HL-60 (cell line): ENCODE measurements around the gene SLFN14.
A peak's percentile ranks its signal among the peaks of the same experiment; 100 is the strongest.

Experiments
- DNase-seq, 2 experiments: peaks; one replicate each; pipeline ENCODE4 v3.0.0-alpha.2; 2010 to 2020; ENCODE audit warnings: low read depth in 1 of 2, low spot score in 1 of 2
- H3K27ac ChIP-seq: fragments of 250-450 bp; sonication (Bioruptor Pico); replicated peaks from 2 replicates; pipeline ENCODE4 v1.5.1; 2020; ENCODE audit warnings: mild to moderate bottlenecking, moderate library complexity
- H3K27me3 ChIP-seq: fragments of 250-450 bp; sonication (Bioruptor Pico); 2 replicates; pipeline ENCODE4 v1.5.1; 2021; ENCODE audit warnings: mild to moderate bottlenecking, moderate library complexity; ENCODE audit not compliant: insufficient read depth, poor library complexity, severe bottlenecking
- H3K4me3 ChIP-seq: replicated peaks from 2 replicates; pipeline ENCODE4 v1.5.1; 2011; ENCODE audit warnings: mild to moderate bottlenecking, control low read depth, low read length; ENCODE audit not compliant: insufficient read depth
- CTCF ChIP-seq: IDR thresholded peaks from one replicate; pipeline ENCODE4 v1.5.1; 2011; ENCODE audit warnings: low read length, control low read depth, inconsistent platforms; ENCODE audit not compliant: insufficient read depth
- GABPA ChIP-seq: IDR thresholded peaks from 2 replicates; pipeline ENCODE4 v1.6.1; 2012; ENCODE audit warnings: low read depth
- POLR2AphosphoS5 ChIP-seq: IDR thresholded peaks from 2 replicates; pipeline ENCODE4 v1.6.1; 2012; ENCODE audit warnings: low read depth
- REST ChIP-seq: IDR thresholded peaks from 2 replicates; pipeline ENCODE4 v1.6.1; 2012; ENCODE audit warnings: low read depth; ENCODE audit not compliant: insufficient replicate concordance
- SPI1 ChIP-seq: IDR thresholded peaks from 2 replicates; pipeline ENCODE4 v1.6.1; 2012; ENCODE audit warnings: low read depth, mild to moderate bottlenecking, borderline replicate concordance

SLFN14 gene

GRCh38 chr17:35548208-35548810, 12.3 kb downstream of the SLFN14 start:
- TF ChIP-seq POLR2AphosphoS5: no peak
- no peak overlapping the region for H3K4me3 ChIP-seq
- no peak for DNase-seq
- no peak overlapping the region for H3K27ac ChIP-seq
- no peaks in the 10 kb centered on the region for H3K27me3 ChIP-seq

- H3K27ac ChIP-seq: no peak overlapping the region
- no peak overlapping the region for H3K4me3 ChIP-seq
- no peaks in the 10 kb centered on the region for H3K27me3 ChIP-seq
- peak; percentile 54; the same call in 1 of the 2 replicates for TF ChIP-seq SPI1
- no peak for TF ChIP-seq CTCF
- TF ChIP-seq POLR2AphosphoS5: no peak
- TF ChIP-seq GABPA: no peak
- no peak for TF ChIP-seq REST
- DNase-seq: no peak
Observed at GRCh38 chr17:35546487-35546886, 14.1 kb downstream of the SLFN14 start.

- no peak overlapping the region for H3K27ac ChIP-seq
- no peak for DNase-seq
Observed at GRCh38 chr17:35545150-35545549, 15.5 kb downstream of the SLFN14 start.

More at GRCh38 chr17:35545150-35545549, 15.5 kb downstream of the SLFN14 start:
- TF ChIP-seq POLR2AphosphoS5: no peak
- TF ChIP-seq CTCF: no peak
- TF ChIP-seq GABPA: no peak
- no peak for TF ChIP-seq SPI1
- no peak for TF ChIP-seq REST
- H3K4me3 ChIP-seq: no peak overlapping the region
- H3K27me3 ChIP-seq: no peaks in the 10 kb centered on the region
